ENCODE data around the gene PTPRU.
"Not testable (repeated sequence)": the region's sequence is repeated elsewhere in the genome, so short reads cannot be mapped to it uniquely, and the experiment has no call there.

PTPRU gene

DNA sequence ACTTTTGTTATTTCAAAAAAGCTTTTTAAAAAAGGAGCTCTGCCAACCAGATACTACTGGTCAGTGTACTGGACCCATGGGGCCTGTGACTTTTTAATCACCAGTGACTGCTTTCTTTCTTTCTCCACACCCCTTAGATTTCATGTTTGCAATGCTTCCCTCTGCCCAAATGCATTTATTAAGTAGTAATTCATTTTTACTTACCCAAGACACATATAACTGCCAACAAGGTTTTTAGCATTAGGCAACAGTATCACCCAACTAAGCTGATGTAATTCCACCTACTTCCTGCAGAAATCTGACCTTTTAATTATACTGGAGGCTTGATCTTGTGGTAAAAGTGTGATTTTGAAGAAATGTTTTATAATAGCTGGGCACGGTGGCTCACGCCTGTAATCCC lies 18.1 kb upstream of the PTPRU start:
- TF ChIP-seq, protein P1, sequence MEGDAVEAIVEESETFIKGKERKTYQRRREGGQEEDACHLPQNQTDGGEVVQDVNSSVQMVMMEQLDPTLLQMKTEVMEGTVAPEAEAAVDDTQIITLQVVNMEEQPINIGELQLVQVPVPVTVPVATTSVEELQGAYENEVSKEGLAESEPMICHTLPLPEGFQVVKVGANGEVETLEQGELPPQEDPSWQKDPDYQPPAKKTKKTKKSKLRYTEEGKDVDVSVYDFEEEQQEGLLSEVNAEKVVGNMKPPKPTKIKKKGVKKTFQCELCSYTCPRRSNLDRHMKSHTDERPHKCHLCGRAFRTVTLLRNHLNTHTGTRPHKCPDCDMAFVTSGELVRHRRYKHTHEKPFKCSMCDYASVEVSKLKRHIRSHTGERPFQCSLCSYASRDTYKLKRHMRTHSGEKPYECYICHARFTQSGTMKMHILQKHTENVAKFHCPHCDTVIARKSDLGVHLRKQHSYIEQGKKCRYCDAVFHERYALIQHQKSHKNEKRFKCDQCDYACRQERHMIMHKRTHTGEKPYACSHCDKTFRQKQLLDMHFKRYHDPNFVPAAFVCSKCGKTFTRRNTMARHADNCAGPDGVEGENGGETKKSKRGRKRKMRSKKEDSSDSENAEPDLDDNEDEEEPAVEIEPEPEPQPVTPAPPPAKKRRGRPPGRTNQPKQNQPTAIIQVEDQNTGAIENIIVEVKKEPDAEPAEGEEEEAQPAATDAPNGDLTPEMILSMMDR (IDR thresholded peaks at IDR 0.05; ENCODE audit: borderline replicate concordance, control extremely low read depth, extremely low read depth, insufficient read depth, missing control alignments): no peak
- no peak for DNase-seq (ENCODE audit: low spot score)
- in situ Hi-C loops (cut with MboI; ENCODE audit: low sequenced_read_pairs, unreplicated experiment): no loop called here

DNA sequence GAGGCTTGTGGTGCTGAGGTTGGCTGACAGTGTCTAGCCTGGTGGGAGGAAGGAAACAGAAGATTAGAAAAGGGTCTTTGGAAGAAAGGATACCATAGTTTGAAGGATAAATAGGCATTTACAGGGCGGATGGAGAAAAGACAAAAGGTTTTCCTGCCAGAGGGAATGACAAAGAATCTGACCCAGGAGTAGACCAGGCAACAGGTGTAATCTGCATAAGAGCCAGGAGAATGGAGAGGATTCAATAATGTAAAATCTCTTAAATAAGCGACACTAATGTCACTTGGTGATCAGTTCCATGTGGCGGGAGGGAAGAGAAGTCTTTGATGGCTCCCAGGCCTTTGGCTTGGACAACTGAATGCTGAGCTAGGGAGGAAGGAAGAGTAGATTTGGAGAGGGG lies 15.0 kb upstream of the PTPRU start:
- DNase-seq (ENCODE audit: low spot score): no peak
- in situ Hi-C loops (cut with MboI; ENCODE audit: low sequenced_read_pairs, unreplicated experiment): no loop called here
- TF ChIP-seq, protein P1 (IDR thresholded peaks at IDR 0.05; ENCODE audit: borderline replicate concordance, control extremely low read depth, extremely low read depth, insufficient read depth, missing control alignments): no peak

DNA sequence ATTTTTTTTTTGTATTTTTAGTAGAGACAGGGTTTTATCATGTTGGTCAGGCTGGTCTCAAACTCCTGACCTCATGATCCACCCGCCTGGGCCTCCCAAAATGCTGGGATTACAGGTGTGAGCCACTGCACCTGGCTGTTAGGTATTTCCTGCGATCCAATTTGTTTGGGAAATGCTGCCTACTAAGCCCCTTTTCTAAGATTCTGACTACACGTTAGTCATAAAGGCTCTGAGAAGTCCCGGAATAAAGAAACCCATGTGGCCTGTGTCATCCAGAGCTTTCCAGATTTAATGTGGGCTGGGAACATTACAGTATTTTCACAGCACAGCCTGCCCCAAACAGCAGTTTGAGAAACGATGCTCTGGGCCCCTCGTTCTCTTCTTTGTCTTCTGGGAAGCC lies 14.1 kb upstream of the PTPRU start:
- DNase-seq (ENCODE audit: low spot score); in situ Hi-C loops (cut with MboI; ENCODE audit: low sequenced_read_pairs, unreplicated experiment): not testable (repeated sequence)

DNA sequence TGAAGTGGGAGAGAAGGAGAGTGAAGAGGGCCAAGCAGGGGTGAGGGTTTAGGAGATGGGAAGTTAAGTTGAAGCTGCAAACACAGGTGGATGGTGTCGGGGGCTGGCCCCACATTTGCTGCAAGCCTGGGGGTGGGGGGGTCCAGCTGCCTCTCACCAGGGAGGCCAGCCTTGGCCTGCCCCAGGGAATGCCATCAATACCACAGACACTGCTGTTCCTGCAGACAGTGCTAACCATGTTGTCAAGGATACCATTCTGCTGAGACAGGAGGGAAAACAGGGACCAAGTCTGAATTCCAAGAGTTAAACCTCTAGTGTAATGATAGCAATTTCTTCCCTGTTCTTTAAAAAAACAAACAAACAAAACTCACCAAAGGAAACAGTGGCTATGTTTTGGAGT lies 13.6 kb upstream of the PTPRU start:
- TF ChIP-seq, protein P1 (IDR thresholded peaks at IDR 0.05; ENCODE audit: borderline replicate concordance, control extremely low read depth, extremely low read depth, insufficient read depth, missing control alignments): no peak
- in situ Hi-C loops (cut with MboI; ENCODE audit: low sequenced_read_pairs, unreplicated experiment): no loop called here
- DNase-seq (ENCODE audit: low spot score): no peak

DNA sequence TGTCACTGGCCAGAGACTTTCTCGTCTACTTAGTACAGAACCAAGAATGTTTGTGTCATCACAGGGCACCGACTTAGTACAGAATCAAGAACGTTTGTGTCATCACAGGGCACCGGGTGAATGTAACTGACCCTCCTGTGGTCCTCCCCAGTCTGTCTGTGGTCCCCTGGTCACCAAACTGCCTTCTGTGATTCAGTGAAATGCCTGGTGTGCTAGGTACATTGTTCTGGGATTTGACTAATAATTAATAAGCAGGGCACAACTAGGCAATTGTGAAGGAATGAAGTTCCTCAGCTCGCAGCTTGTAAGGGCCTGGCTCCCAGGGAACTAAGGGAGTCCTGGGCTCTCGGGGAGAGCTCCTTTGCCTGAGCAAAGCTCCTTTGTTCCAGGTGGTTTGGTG lies 12.8 kb upstream of the PTPRU start:
- TF ChIP-seq, protein P1 (IDR thresholded peaks at IDR 0.05; ENCODE audit: borderline replicate concordance, control extremely low read depth, extremely low read depth, insufficient read depth, missing control alignments): no peak
- in situ Hi-C loops (cut with MboI; ENCODE audit: low sequenced_read_pairs, unreplicated experiment): no loop called here

DNA sequence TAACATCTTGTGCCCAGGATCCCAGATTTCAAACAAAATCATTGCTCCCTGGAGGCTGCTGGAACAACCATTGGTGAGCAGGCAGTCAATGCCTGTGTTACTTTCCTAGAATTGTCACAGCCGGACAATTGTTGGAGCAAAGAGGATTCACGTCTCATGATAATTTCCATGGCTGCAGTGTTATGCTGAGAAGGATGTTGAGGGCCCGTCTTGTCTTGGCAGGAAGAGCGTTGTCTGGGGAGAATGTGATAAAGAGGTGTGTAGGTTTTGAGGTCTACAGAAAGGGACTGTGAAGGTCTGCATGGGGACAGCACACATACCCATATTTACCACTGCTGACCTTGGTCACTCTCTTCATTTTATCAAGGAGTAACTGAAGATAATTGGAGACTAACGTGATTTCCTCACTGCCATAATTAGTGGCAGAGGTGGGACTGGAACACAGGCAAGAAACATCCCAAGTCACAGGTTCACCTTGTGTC lies 11.9 kb upstream of the PTPRU start:
- TF ChIP-seq, protein P1 (IDR thresholded peaks at IDR 0.05; ENCODE audit: borderline replicate concordance, control extremely low read depth, extremely low read depth, insufficient read depth, missing control alignments): no peak
- in situ Hi-C loops (cut with MboI; ENCODE audit: low sequenced_read_pairs, unreplicated experiment): no loop called here
- DNase-seq (ENCODE audit: low spot score): no peak

More for the DNA sequence above, 12.8 kb upstream of the PTPRU start:
- DNase-seq (ENCODE audit: low spot score): no peak

DNA sequence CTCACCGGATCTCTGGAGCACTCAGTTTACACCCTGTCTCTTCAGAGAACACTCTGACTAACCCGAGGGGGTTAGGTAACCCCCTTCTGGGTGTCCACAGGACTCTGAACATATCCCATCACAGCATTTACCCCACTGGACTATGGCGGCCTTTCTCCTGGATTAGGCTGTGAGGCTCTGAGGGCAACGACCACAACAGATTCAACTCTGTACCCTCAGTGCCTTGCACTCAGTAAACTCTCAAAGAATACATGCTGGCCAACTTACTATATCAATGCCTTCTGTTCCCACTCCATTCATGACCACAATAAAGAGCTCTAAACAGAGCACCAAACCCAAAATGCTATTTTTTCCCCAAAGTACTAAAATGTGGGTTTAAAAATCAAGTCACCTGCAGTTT lies 11.0 kb upstream of the PTPRU start:
- TF ChIP-seq, protein P1 (IDR thresholded peaks at IDR 0.05; ENCODE audit: borderline replicate concordance, control extremely low read depth, extremely low read depth, insufficient read depth, missing control alignments): no peak
- in situ Hi-C loops (cut with MboI; ENCODE audit: low sequenced_read_pairs, unreplicated experiment): loop anchor here (25.0 kb wide), 1 partner anchor 1487 kb away; the partner anchor contains the start of gene MATN1
- no peak for DNase-seq (ENCODE audit: low spot score)
